Osteoblast (primary cell): ENCODE measurements around the gene TPP2. TPM values are rescaled to one million over a fixed set of nuclear protein-coding genes. Genes with fewer than 3 reads are reported as not detected.

Experiments
- DNase-seq: peaks from one replicate; pipeline ENCODE4 v3.0.0; 2011; ENCODE audit warnings: low spot score, mixed read lengths; ENCODE audit not compliant: insufficient read length; ENCODE audit errors: missing footprints
- H2AFZ ChIP-seq: 2 replicates; pipeline ENCODE4 v1.6.0; 2011; ENCODE audit warnings: mild to moderate bottlenecking, low read length
- H3K27ac ChIP-seq: 2 replicates; pipeline ENCODE4 v1.5.1; 2011; ENCODE audit warnings: mild to moderate bottlenecking, low read depth, low read length, moderate library complexity
- H3K27me3 ChIP-seq: 2 replicates; pipeline ENCODE4 v1.6.0; 2012; ENCODE audit warnings: mild to moderate bottlenecking, control low read depth, inconsistent platforms, low read length, moderate library complexity; ENCODE audit not compliant: insufficient read depth
- H3K36me3 ChIP-seq: 2 replicates; pipeline ENCODE4 v1.5.1; 2011; ENCODE audit warnings: mild to moderate bottlenecking, low read length, control low read depth, moderate library complexity; ENCODE audit not compliant: insufficient read depth
- H3K4me1 ChIP-seq: 2 replicates; pipeline ENCODE4 v1.5.1; 2011; ENCODE audit warnings: mild to moderate bottlenecking, low read length, control low read depth, moderate library complexity; ENCODE audit not compliant: insufficient read depth
- H3K4me2 ChIP-seq: 2 replicates; pipeline ENCODE4 v1.6.0; 2011; ENCODE audit warnings: mild to moderate bottlenecking, low read length; ENCODE audit not compliant: insufficient read depth
- H3K4me3 ChIP-seq: fragments of 200-600 bp; sonication (generic); 3 replicates; pipeline ENCODE4 v1.5.1; 2012; ENCODE audit warnings: mild to moderate bottlenecking, low read length, inconsistent platforms; ENCODE audit not compliant: insufficient read depth
- H3K79me2 ChIP-seq: 2 replicates; pipeline ENCODE4 v1.6.0; 2012; ENCODE audit warnings: mild to moderate bottlenecking, low read length, control low read depth, inconsistent platforms; ENCODE audit not compliant: insufficient read depth
- H3K9me3 ChIP-seq: 2 replicates; pipeline ENCODE4 v1.5.1; 2011; ENCODE audit warnings: low read depth, low read length, control low read depth
- H4K20me1 ChIP-seq: 2 replicates; pipeline ENCODE4 v1.6.0; 2012; ENCODE audit warnings: mild to moderate bottlenecking, low read length, control low read depth; ENCODE audit not compliant: insufficient read depth
- total RNA-seq: library from RNA; depleted of rRNA; stranded (reverse); fragments of >200 nt; gene quantifications from 2 replicates; pipeline ENCODE4 v1.2.3, GENCODE V29; 2012
- TF ChIP-seq, protein P1 (sequence below): IDR thresholded peaks from 2 replicates; pipeline ENCODE4 v1.5.1; 2011; ENCODE audit warnings: mild to moderate bottlenecking, low read depth, low read length, moderate library complexity; ENCODE audit errors: extremely low read depth

The TPP2 gene
- total RNA-seq, 1 donor = 57.5 TPM

DNA sequence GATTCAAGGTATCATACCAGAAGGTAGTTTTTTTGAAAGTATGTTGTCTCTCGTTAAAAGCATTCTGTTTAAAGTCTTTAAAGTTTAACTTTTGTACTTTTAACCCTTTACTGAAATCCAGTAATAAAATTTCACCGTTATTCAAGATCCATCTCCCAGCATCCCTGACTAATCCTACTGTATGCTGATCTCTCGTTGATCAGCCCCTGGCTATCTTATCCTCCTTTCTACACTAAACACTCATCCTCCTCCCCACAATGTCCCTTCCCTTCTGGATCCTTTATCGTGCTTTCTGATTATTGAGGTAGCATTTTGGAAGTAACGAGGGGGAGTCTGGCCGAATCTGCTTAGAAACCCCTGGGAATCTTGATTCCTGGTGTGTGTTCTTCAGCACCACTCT is 1.3 kb downstream of the TPP2 start:
- peak; percentile 48 for DNase-seq
- H3K9me3 ChIP-seq = no peaks in the 10 kb centered on the region
- H3K36me3 ChIP-seq = no peaks in the 10 kb centered on the region
- H4K20me1 ChIP-seq = peaks cover 26% of the 10 kb centered on the region
- peak overlapping the region; percentile 95 for H3K27ac ChIP-seq
- peaks cover 75% of the 10 kb centered on the region for H3K79me2 ChIP-seq
- TF ChIP-seq, protein P1, sequence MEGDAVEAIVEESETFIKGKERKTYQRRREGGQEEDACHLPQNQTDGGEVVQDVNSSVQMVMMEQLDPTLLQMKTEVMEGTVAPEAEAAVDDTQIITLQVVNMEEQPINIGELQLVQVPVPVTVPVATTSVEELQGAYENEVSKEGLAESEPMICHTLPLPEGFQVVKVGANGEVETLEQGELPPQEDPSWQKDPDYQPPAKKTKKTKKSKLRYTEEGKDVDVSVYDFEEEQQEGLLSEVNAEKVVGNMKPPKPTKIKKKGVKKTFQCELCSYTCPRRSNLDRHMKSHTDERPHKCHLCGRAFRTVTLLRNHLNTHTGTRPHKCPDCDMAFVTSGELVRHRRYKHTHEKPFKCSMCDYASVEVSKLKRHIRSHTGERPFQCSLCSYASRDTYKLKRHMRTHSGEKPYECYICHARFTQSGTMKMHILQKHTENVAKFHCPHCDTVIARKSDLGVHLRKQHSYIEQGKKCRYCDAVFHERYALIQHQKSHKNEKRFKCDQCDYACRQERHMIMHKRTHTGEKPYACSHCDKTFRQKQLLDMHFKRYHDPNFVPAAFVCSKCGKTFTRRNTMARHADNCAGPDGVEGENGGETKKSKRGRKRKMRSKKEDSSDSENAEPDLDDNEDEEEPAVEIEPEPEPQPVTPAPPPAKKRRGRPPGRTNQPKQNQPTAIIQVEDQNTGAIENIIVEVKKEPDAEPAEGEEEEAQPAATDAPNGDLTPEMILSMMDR = no peak
- H3K27me3 ChIP-seq = no peaks in the 10 kb centered on the region
- peak overlapping the region; percentile 80 for H3K4me3 ChIP-seq
- H2AFZ ChIP-seq = peak overlapping the region; percentile 45
- peaks cover 19% of the 10 kb centered on the region for H3K4me1 ChIP-seq
- H3K4me2 ChIP-seq = peak overlapping the region; percentile 99

DNA sequence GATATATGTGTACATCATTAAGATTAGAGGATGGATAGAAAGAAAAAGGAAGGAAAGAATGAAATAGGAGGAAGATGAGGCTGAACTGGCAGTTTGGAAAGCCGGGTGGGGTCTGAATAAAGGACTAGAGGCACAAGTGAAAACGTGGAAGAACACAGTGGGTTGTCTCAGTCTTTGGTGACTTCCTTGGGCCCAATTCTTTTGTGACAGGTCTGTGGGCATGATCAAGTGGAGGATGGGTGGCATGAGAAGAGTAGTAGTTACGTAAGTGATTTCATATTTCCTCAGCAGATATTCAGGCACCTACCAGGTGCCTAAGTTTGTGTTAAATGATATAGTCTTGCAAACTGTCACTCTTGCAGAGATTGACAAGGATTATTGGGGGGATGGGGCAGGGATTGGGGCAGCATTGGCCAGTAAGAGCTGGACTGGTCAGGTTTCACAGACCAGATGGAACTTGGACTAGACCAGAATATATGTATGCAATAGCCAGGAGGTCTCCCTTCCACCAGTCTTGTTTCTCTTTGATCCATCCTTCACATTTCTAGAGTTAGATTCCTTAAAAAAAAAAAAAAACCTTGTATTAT is 2.7 kb downstream of the TPP2 start:
- Histone ChIP-seq H3K36me3 (no peaks in the 10 kb centered on the region), H3K27ac (no peak overlapping the region), H3K4me1 (peaks cover 19% of the 10 kb centered on the region), H2AFZ (no peak overlapping the region), H3K4me3 (no peak overlapping the region), H3K27me3 (no peaks in the 10 kb centered on the region), H3K79me2 (peaks cover 90% of the 10 kb centered on the region), H3K4me2 (no peak overlapping the region), H4K20me1 (peaks cover 26% of the 10 kb centered on the region), H3K9me3 (no peaks in the 10 kb centered on the region)
- TF ChIP-seq, protein P1 = no peak
- no peak for DNase-seq

DNA sequence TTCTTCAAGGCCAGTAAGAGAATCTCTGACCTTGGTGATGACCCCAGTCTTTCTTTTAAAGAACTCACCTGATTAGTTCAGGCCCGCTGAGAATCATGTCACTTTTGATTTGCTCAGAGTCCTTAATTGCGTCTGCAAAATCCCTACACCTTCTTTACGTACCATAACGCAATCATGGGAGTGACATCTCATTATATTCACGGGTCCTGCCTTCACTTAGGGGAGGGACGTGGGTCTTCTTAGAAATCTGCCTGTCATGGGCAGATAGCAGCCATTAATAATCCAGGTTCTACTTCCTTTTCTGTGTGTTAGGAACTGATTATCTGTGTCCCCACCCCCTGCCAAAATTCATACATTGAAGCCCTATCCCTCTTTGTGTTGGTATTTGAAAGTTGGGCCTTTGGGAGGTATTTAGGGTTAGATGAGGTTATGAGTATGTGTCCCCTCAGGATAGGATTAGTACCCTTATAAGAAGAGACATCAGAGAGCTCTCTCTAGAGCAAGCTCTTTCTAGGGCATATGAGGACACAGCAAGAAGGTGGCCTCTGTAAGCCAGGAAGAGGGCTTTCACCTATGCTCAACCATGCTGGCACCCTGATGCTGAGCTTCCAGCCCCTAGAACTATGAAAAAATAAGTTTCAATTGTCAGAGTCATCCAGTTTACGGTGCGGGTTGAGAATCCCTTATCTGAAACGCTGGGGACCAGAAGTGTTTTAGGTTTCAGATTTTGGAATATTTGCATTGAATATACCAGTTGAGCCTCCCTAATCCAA is 9.9 kb downstream of the TPP2 start:
- peaks cover 44% of the 10 kb centered on the region for H3K36me3 ChIP-seq
- H2AFZ ChIP-seq = no peak overlapping the region
- H3K9me3 ChIP-seq = no peaks in the 10 kb centered on the region
- H3K4me1 ChIP-seq = peaks cover 3% of the 10 kb centered on the region
- H3K27me3 ChIP-seq = no peaks in the 10 kb centered on the region
- H3K4me2 ChIP-seq = no peak overlapping the region
- DNase-seq = no peak
- no peak overlapping the region for H3K27ac ChIP-seq
- no peak overlapping the region for H3K4me3 ChIP-seq
- H4K20me1 ChIP-seq = peaks cover 3% of the 10 kb centered on the region
- TF ChIP-seq, protein P1 = no peak
- peaks cover 85% of the 10 kb centered on the region for H3K79me2 ChIP-seq

DNA sequence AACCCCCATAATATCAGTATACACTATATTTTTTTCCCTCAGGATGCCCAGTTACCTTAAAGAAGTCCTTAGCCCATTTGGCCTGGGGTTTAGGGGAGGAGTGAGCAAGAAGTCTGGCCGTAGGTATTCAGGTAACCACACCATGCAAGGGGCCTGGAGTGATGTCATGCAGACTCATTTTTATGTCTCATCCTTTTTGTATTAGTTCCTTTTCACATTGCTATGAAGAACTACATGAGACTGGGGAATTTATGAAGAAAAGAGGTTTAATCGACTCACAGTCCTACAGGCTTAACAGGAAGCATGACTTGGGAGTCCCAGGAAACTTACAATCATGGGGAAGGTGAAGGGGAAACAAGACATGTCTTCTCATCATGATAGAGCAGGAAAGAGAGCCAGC is 12.2 kb downstream of the TPP2 start:
- H3K27me3 ChIP-seq = no peaks in the 10 kb centered on the region
- DNase-seq = no peak
- H3K4me3 ChIP-seq = no peak overlapping the region
- H3K9me3 ChIP-seq = no peaks in the 10 kb centered on the region
- TF ChIP-seq, protein P1 = no peak
- peaks cover 83% of the 10 kb centered on the region for H3K79me2 ChIP-seq
- no peak overlapping the region for H3K27ac ChIP-seq
- no peak overlapping the region for H3K4me2 ChIP-seq
- peaks cover 48% of the 10 kb centered on the region for H3K36me3 ChIP-seq
- H3K4me1 ChIP-seq = no peaks in the 10 kb centered on the region
- peaks cover 3% of the 10 kb centered on the region for H4K20me1 ChIP-seq
- H2AFZ ChIP-seq = no peak overlapping the region
